ENCODE measurements around the gene TEX14. TPM values are rescaled to one million over a fixed set of nuclear protein-coding genes. Genes with fewer than 3 reads are reported as not detected.

TEX14 gene
- total RNA-seq, 4 donors from 2014 or later, result under 0.01 to 0.21 TPM; not detected in 2

GRCh38 chr17:58513965-58514769, 177.7 kb downstream of the TEX14 start, which contains the start of gene MTMR4:
Gene MTMR4, minus strand, starts transcription at chr17:58514638. Its CDS starts 231 bp downstream, at chr17:58514407.
- WGBS, 2 donors, result 1 to 2% methylated on average over 45 to 55 of the region's 64 CpGs
- H3K27me3 ChIP-seq, result no peaks in the 10 kb centered on the region
- TF ChIP-seq POLR2A (IDR thresholded peaks at IDR 0.05) (peak; percentile 24 to 26), EP300 (IDR thresholded peaks at IDR 0.05) (peak; percentile 22 to 53), CTCF (IDR thresholded peaks at IDR 0.05) (peak in 1 of 5 experiments; percentile 5)
- peaks cover 0 to 38% (median 10%) of the 10 kb centered on the region in 3 donors for H3K36me3 ChIP-seq
- peak within 1 kb of the TSS; percentile 66 to 99 (median 80) for H3K27ac ChIP-seq
- H3K4me3 ChIP-seq, result peak within 1 kb of the TSS; percentile 63 to 83 (median 69)
- peaks cover 0 to 54% (median 29%) of the 10 kb centered on the region in 4 donors for H3K4me1 ChIP-seq
- peak; percentile 50 to 57 for DNase-seq (ENCODE audit: low spot score in 2 of 2)
- H3K9me3 ChIP-seq, result no peaks in the 10 kb centered on the region

- peaks cover 0 to 46% (median 14%) of the 10 kb centered on the region in 3 donors for H3K36me3 ChIP-seq
- H3K27ac ChIP-seq, result peak overlapping the region in 1 of 4 donors; percentile 99
- H3K4me1 ChIP-seq, result peaks cover 0 to 50% (median 27%) of the 10 kb centered on the region in 4 donors
- TF ChIP-seq EP300 (IDR thresholded peaks at IDR 0.05), result no peak
- no peak for TF ChIP-seq POLR2A (IDR thresholded peaks at IDR 0.05)
- TF ChIP-seq CTCF (IDR thresholded peaks at IDR 0.05), result no peak
- no peaks in the 10 kb centered on the region for H3K9me3 ChIP-seq
- WGBS, 2 donors, result 31 to 34% methylated on average over 14 of the region's 14 CpGs
- H3K4me3 ChIP-seq, result peak overlapping the region; percentile 63 to 83 (median 69)
- no peaks in the 10 kb centered on the region for H3K27me3 ChIP-seq
- DNase-seq (ENCODE audit: low spot score in 2 of 2), result no peak
These were observed 178.4 kb downstream of the TEX14 start for GRCh38 chr17:58513267-58513964.

GRCh38 chr17:58510075-58510474, 181.8 kb downstream of the TEX14 start:
- Histone ChIP-seq H3K4me3 (no peak overlapping the region), H3K36me3 (peaks cover 0 to 79% (median 23%) of the 10 kb centered on the region in 3 donors)
- no peak for TF ChIP-seq CTCF (IDR thresholded peaks at IDR 0.05)
- TF ChIP-seq POLR2A (IDR thresholded peaks at IDR 0.05), result no peak
- no peak for TF ChIP-seq EP300 (IDR thresholded peaks at IDR 0.05)

GRCh38 chr17:58508341-58509067, 183.3 kb downstream of the TEX14 start:
- TF ChIP-seq CTCF (IDR thresholded peaks at IDR 0.05), result no peak
- no peak for TF ChIP-seq POLR2A (IDR thresholded peaks at IDR 0.05)
- no peak for TF ChIP-seq EP300 (IDR thresholded peaks at IDR 0.05)
- Histone ChIP-seq H3K27me3 (no peaks in the 10 kb centered on the region), H3K4me1 (peaks cover 0 to 14% (median 4%) of the 10 kb centered on the region in 4 donors), H3K27ac (no peak overlapping the region), H3K9me3 (no peaks in the 10 kb centered on the region), H3K4me3 (no peak overlapping the region), H3K36me3 (peaks cover 0 to 95% (median 28%) of the 10 kb centered on the region in 3 donors)
- WGBS, 2 donors, result 80 to 87% methylated on average over 10 of the region's 10 CpGs
- DNase-seq (ENCODE audit: low spot score in 2 of 2), result no peak

More at GRCh38 chr17:58510075-58510474, 181.8 kb downstream of the TEX14 start:
- Histone ChIP-seq H3K4me1 (peaks cover 0 to 26% (median 14%) of the 10 kb centered on the region in 4 donors), H3K27me3 (no peaks in the 10 kb centered on the region), H3K9me3 (no peaks in the 10 kb centered on the region), H3K27ac (no peak overlapping the region)
- 78 to 88% methylated on average over 5 of the region's 5 CpGs for WGBS, 2 donors
- DNase-seq (ENCODE audit: low spot score in 2 of 2), result no peak
